GM18502 (cell line): ENCODE data around the gene SEC63.
"Not testable (repeated sequence)": the region's sequence is repeated elsewhere in the genome, so short reads cannot be mapped to it uniquely, and the experiment has no call there.

Experiments
- ATAC-seq: cut with Tn5 transposase; IDR thresholded peaks from one replicate; pipeline ENCODE4 v1.9.1; 2021; ENCODE audit warnings: mild to moderate bottlenecking; ENCODE audit not compliant: unreplicated experiment, poor library complexity

The SEC63 gene

GRCh38 chr6:107957909-107958688 lies at the start of gene SEC63:
Gene SEC63, minus strand, starts transcription at chr6:107958208. Its CDS starts 199 bp downstream, at chr6:107958009.
- peak; percentile 92 for ATAC-seq

DNA sequence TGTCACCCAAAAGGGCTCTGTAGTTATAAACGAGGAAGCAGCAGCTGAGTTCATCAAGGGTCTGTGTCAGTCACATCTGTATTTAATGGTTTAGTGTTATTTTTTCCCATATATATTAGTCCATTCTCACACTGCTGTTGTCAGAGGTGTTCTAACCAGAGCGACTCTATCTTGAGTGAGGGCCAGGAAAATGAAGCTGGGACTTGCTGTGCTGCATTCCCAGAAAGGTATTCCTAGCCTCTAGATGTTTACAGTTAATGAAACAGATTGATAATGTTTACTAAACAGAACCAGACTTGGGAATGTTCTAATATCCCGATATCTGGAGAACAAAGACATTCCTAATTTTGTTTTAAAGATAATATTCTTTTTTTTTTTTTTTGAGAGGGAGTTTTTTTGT lies 48.0 kb upstream of the SEC63 start:
- ATAC-seq = no peak

GRCh38 chr6:108004861-108005260 lies 46.9 kb upstream of the SEC63 start:
- no peak for ATAC-seq

GRCh38 chr6:108002365-108003221 lies 44.6 kb upstream of the SEC63 start:
- no peak for ATAC-seq

- no peak for ATAC-seq
Measured at GRCh38 chr6:108001696-108002231, 43.8 kb upstream of the SEC63 start.

GRCh38 chr6:108000259-108000658 lies 42.3 kb upstream of the SEC63 start:
- not testable (repeated sequence) for ATAC-seq

DNA sequence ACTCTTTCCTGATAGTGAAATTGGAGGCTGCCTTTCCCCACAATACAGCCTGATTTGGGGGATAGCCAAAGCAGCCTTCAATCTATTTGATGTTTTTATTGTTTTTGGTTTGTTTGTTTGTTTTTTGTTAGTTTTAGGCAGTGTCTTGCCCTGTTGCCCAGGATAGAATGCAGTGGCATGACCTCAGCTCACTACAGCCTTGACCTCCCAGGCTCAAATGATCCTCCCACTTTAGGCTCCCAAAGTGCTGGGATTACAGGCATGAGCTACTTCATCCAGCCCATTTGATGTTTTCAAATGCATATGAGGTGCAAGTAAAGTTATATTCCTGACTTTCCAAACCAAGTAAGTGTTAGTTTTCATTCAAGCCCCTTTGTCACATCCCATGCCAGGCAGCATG lies 41.3 kb upstream of the SEC63 start:
- no peak for ATAC-seq

DNA sequence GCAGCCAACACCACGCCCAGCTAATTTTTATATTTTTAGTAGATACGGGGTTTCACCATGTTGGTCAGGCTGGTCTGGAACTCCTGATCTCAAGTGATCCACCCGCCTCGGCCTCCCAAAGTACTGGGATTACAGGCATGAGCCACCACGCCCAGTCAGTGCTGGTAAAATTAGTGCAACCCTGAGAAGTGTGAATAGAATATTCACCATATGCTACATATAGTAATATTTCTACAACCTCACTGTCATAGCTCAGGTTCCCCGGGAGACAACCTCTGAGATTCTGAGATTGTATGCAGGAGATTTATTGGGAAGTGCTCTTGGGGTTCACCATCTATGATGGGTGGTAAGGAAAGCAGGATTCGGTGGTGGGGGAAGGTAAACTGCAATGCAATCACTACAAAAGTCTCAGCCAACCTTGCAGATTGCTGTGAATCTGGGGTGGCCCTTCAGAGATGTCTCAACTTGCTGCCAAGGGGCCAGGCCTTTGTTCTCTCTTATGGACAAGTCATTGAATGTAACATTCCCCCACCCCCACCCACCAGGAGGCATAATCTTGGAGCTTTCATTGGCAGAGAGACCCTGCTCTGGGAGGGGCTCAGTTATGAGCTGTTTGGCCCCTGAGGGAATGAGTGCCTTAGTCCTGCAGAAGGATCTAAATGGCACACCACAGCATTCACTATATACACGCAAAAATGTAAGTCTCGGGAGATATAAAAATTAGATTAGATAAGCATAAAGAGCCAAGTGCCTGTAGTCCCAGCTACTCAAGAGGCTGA lies 34.0 kb upstream of the SEC63 start:
- no peak for ATAC-seq

DNA sequence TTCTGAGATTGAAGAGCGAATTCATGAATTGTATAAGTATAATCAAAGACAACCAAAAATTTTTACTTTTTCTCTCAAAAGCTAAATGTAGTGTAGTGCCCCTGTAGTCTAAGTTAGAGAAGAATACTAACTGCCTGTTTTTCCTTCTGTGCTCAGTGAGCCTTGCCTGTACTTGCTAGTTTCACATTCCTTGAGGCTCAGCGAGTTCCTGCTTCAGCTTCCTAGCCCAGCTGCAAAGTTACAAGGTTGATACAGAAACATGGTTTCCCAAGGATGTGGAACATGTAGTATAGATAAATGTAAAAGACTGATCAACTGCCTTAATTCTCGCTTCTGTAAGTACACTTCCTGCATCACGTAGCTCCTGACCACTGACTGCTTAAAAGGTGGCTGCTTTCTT lies 33.1 kb upstream of the SEC63 start:
- ATAC-seq = no peak

GRCh38 chr6:107990587-107990986 lies 32.6 kb upstream of the SEC63 start:
- ATAC-seq = not testable (repeated sequence)

DNA sequence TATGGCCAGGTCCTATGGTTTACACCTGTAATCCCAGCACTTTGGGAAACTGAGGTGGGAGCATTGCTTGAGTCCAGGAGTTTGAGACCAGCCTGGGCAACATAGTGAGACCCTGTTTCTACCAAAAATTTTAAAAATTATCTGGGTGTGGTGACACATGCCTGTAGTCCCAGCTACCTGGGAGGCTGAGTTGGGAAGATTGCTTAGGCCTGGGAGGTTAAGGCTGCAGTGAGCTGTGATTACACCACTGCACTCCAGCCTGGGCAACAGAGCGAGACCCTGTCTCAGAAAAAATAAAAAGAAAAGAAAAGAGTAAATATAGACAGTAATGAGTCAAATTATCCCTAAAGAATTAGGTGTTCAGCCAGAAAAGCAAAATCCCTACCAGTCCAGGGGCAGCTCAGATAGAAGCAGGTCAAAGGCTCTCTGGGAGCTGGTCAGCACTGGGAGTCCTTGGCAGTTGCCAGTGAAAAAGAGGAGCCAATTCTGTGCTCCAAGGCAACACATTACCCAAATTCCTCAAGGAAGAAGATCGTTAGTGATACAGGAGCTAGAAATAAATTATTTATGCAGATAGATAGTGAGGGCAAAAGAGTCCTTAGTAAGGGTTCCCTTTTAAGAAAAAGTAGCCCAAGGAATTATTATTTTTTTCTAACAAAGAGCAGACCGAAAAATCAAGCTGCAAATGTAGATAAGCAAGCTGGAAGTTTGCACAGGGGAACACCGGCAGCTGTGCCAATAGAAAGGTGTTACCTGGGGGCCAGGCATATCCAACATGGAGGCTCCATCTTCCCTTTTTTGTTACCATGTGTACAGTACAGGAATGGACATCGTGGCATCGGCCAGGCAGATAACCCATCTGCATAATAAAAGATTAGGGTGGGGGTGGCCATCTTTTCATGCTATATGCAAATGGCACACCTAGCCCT lies 31.4 kb upstream of the SEC63 start:
- ATAC-seq = no peak

- no peak for ATAC-seq
Measured at GRCh38 chr6:107988570-107988969, 30.6 kb upstream of the SEC63 start.

GRCh38 chr6:107987805-107988204 lies 29.8 kb upstream of the SEC63 start:
- no peak for ATAC-seq

- no peak for ATAC-seq
Measured at GRCh38 chr6:107985701-107986100, 27.7 kb upstream of the SEC63 start.

- ATAC-seq = no peak
Measured at GRCh38 chr6:107983811-107984210, 25.8 kb upstream of the SEC63 start.

GRCh38 chr6:107982486-107982885 lies 24.5 kb upstream of the SEC63 start:
- ATAC-seq = no peak

DNA sequence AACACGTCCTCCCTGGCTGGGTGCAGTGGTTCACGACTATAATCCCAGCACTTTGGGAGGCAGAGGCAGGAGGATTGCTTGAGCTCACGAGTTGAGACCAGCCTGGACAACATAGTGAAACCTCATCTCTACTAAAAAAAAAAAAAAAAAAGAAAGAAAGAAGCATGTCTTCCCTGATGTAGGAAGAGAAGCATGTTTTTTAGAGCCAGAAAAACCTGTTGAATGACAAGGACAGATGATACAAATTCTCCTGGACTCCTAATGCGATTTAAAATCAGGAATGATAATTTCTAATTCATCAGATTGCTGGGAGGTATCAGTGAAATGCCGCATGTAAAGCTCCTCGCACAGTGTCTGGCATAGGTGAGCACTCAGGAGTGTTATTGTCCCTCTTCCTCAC lies 23.7 kb upstream of the SEC63 start:
- no peak for ATAC-seq

DNA sequence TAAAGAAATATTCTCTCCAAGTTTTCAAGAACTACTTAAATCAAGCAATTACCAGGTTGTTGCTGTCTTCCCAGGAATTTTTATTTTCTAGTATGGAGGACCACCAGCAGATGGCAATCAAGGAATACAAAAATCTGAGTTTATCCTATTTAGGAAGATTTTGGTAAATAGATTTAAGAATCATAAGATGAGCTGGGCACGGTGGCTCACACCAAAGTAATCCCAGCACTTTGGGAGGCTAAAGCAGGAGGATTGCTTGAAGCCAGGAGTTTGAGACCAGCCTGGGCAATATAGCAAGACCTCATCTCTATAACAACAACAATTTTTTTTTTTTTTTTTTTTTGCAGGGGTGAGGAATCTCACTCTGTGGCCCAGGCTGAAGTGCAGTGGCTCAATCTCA lies 19.3 kb upstream of the SEC63 start:
- no peak for ATAC-seq

GRCh38 chr6:107976155-107976783 lies 18.3 kb upstream of the SEC63 start:
- ATAC-seq = no peak
